Upper lobe of left lung (tissue), 6 donors: ENCODE results near the gene RGS9. TPM values are rescaled to one million over a fixed set of nuclear protein-coding genes. Genes with fewer than 3 reads are reported as not detected.

Experiments used
- ATAC-seq, 2 donors: fragments of 200-7000 bp; cut with Tn5 transposase; one replicate each; pipeline ENCODE4 v1.9.1; 2022; ENCODE audit warnings: mild to moderate bottlenecking in 2 of 2, moderate library complexity in 2 of 2; ENCODE audit not compliant: low FRiP score in 2 of 2
- DNase-seq, 2 donors: peaks; one replicate each; pipeline ENCODE4 v3.0.0-alpha.2; 2019 to 2020
- H3K27ac ChIP-seq, 4 donors: fragments of 200-600 bp; sonication (generic); one replicate each; pipeline ENCODE4 v1.5.1; 2016 to 2019
- H3K27me3 ChIP-seq, 4 donors: fragments of 200-600 bp; sonication (generic); one replicate each; pipeline ENCODE4 v1.5.1; 2017 to 2019
- H3K36me3 ChIP-seq, 4 donors: fragments of 200-600 bp; sonication (generic); one replicate each; pipeline ENCODE4 v1.5.1; 2016 to 2019
- H3K4me1 ChIP-seq, 4 donors: fragments of 200-600 bp; sonication (generic); one replicate each; pipeline ENCODE4 v1.5.1; 2018 to 2019
- H3K4me3 ChIP-seq, 4 donors: fragments of 200-600 bp; sonication (generic); one replicate each; pipeline ENCODE4 v1.5.1; 2017 to 2019; ENCODE audit warnings: mild to moderate bottlenecking in 2 of 4, moderate library complexity in 1 of 4
- H3K9me3 ChIP-seq, 4 donors: fragments of 200-600 bp; sonication (generic); one replicate each; pipeline ENCODE4 v1.5.1; 2018 to 2019
- CTCF ChIP-seq, 6 experiments: fragments of 450-650 bp in 4 of 6; fragments of 200-600 bp in 2 of 6; sonication (generic) in 2 of 6; IDR thresholded peaks; one replicate each; pipeline ENCODE4 v1.5.1; 2016 to 2019; ENCODE audit warnings: antibody characterized with exemption in 6 of 6
- EP300 ChIP-seq, 4 donors: sonication (generic); formaldehyde crosslinking; IDR thresholded peaks; one replicate each; pipeline ENCODE4 v1.5.1; 2017; ENCODE audit warnings: antibody characterized with exemption in 4 of 4, control low read depth in 2 of 4
- POLR2A ChIP-seq, 4 donors: fragments of 450-650 bp; IDR thresholded peaks; one replicate each; pipeline ENCODE4 v1.5.1; 2016 to 2017; ENCODE audit warnings: antibody characterized with exemption in 4 of 4, mild to moderate bottlenecking in 2 of 4
- POLR2AphosphoS5 ChIP-seq, 2 donors: sonication (generic); formaldehyde crosslinking; IDR thresholded peaks; one replicate each; pipeline ENCODE4 v1.5.1; 2017; ENCODE audit warnings: antibody characterized with exemption in 2 of 2
- WGBS, 2 donors: methylation state at CpG; one replicate each; pipeline ENCODE4 v1.1.5; 2017 to 2018; 5-methylcytosine and 5-hydroxymethylcytosine counted together
- total RNA-seq, 6 donors: library from RNA; depleted of rRNA in 4 of 6; stranded (reverse); fragments of >200 nt in 4 of 6; gene quantifications; one replicate each; pipeline versions ENCODE4 v1.1.0 to v1.2.1, GENCODE V29; 2016 to 2021
- donor health status: DM: no; HTN: no; CAD: no; lungs with moderate emphysema.
- donor health status: DM: no; HTN: yes; CAD: no; lungs with severe emphysema.

Gene RGS9
- total RNA-seq, 6 donors from 2014 or later, result 3.9 to 16.2 (median 8.1) TPM

- no peak overlapping the region for H3K27ac ChIP-seq
- H3K36me3 ChIP-seq, result peaks cover 0 to 35% (median 0%) of the 10 kb centered on the region in 4 donors
- ATAC-seq, result no peak
- H3K4me3 ChIP-seq, result no peak overlapping the region
- 83 to 95% methylated on average over 1 of the region's 1 CpG for WGBS, 2 donors
- H3K4me1 ChIP-seq, result no peaks in the 10 kb centered on the region
- TF ChIP-seq POLR2AphosphoS5 (IDR thresholded peaks at IDR 0.05), result no peak
- no peak for TF ChIP-seq EP300 (IDR thresholded peaks at IDR 0.05)
- TF ChIP-seq POLR2A (IDR thresholded peaks at IDR 0.05), result no peak
- no peak for TF ChIP-seq CTCF (IDR thresholded peaks at IDR 0.05)
- DNase-seq, result no peak
- H3K9me3 ChIP-seq, result no peaks in the 10 kb centered on the region
- H3K27me3 ChIP-seq, result no peaks in the 10 kb centered on the region
Measured at GRCh38 chr17:65208717-65209116, 71.5 kb downstream of the RGS9 start.

DNA sequence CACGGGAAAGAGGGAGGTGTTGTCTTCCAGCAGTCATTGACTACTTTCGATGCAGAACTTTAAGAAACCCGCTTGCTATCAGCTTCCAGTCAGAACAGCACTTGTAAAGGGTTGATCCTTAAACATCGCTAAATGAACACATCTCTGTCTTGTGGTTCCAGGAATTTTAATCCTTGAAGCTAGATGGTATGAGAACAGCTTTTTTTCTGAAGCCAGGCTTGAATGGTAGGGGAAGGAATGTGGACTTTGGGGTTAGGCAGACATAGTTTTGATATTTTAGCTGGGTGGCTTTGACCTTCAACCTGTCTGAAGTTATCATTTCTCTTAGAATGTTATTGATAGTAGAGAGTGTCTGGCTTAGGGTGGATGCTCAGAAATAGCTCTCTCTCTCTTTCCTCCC is 81.1 kb downstream of the RGS9 start:
- ATAC-seq (no peak), DNase-seq (no peak)
- Histone ChIP-seq H3K4me3 (no peak overlapping the region), H3K27ac (no peak overlapping the region), H3K9me3 (no peaks in the 10 kb centered on the region), H3K4me1 (no peaks in the 10 kb centered on the region), H3K36me3 (no peaks in the 10 kb centered on the region), H3K27me3 (no peaks in the 10 kb centered on the region)
- TF ChIP-seq CTCF (IDR thresholded peaks at IDR 0.05), result no peak
- no peak for TF ChIP-seq EP300 (IDR thresholded peaks at IDR 0.05)
- TF ChIP-seq POLR2AphosphoS5 (IDR thresholded peaks at IDR 0.05), result no peak
- TF ChIP-seq POLR2A (IDR thresholded peaks at IDR 0.05), result no peak
- 75 to 86% methylated on average over 4 of the region's 4 CpGs for WGBS, 2 donors

DNA sequence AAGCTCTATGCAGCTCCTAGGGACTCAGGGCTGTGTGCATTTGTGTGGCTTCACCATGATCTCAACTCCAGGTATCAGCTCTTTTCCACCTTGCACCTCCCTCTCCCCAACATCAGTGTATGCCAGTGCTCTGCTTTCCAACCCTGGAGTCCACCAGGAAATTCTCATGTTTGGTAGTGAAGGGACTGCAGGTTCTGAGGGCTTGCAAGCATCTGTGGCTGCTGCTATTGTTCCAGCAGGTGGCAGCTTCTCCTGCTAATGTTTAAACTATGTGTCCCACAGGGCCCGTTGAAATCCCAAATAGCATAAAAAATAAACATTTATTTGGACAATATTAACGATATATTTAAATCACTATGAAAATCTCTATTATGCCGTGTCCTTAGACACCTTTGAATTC is 82.0 kb downstream of the RGS9 start:
- ATAC-seq (no peak), DNase-seq (no peak)
- no peak for TF ChIP-seq CTCF (IDR thresholded peaks at IDR 0.05)
- no peak for TF ChIP-seq EP300 (IDR thresholded peaks at IDR 0.05)
- TF ChIP-seq POLR2AphosphoS5 (IDR thresholded peaks at IDR 0.05), result no peak
- no peak for TF ChIP-seq POLR2A (IDR thresholded peaks at IDR 0.05)
- 70 to 75% methylated on average over 3 of the region's 3 CpGs for WGBS, 2 donors
- H3K27ac ChIP-seq, result no peak overlapping the region
- no peaks in the 10 kb centered on the region for H3K36me3 ChIP-seq
- no peaks in the 10 kb centered on the region for H3K4me1 ChIP-seq
- H3K27me3 ChIP-seq, result no peaks in the 10 kb centered on the region
- no peaks in the 10 kb centered on the region for H3K9me3 ChIP-seq
- no peak overlapping the region for H3K4me3 ChIP-seq

DNA sequence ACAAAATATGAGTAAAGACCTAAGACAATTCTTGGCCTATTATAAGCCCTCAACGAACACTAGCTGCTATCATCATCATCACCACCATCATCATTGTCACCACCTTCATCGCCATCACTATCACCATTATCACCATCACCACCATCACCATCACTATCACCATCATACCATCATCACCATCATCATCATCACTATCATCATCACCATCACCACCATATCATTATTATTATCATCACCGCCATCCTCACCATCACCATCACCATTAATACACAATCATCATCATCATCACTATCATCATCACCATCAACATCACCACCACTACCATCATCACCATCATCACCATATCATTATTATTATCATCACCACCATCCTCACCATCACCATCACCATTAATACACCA is 82.5 kb downstream of the RGS9 start:
- TF ChIP-seq POLR2A (IDR thresholded peaks at IDR 0.05) (no peak), POLR2AphosphoS5 (IDR thresholded peaks at IDR 0.05) (no peak), EP300 (IDR thresholded peaks at IDR 0.05) (no peak)
- WGBS, 2 donors, result 92% methylated on average over 3 of the region's 3 CpGs
- Histone ChIP-seq H3K27ac (no peak overlapping the region), H3K27me3 (no peaks in the 10 kb centered on the region), H3K9me3 (no peaks in the 10 kb centered on the region), H3K4me1 (no peaks in the 10 kb centered on the region), H3K4me3 (no peak overlapping the region), H3K36me3 (no peaks in the 10 kb centered on the region)
- no peak for DNase-seq
- no peak for ATAC-seq

DNA sequence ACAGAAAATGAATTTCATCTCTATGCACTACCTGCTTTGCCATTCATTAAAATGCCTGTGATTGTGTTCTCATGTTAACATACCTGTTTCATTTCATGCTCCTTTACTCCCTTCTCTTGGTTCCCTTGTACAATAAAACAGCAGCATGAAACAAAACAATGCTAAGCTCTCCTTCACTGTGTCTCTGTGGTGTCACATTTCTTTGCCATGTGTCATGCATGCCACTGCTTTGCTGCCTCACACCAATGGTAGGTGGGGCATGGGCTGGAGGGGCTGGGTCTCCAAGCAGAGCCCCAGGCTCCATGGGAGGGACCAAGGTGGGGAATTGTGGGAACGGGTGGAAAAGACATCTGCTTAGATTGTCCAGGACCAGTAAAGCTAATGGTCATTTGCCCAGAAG is 83.6 kb downstream of the RGS9 start:
- no peak for TF ChIP-seq POLR2A (IDR thresholded peaks at IDR 0.05)
- TF ChIP-seq POLR2AphosphoS5 (IDR thresholded peaks at IDR 0.05), result no peak
- no peak for TF ChIP-seq EP300 (IDR thresholded peaks at IDR 0.05)
- no peak for TF ChIP-seq CTCF (IDR thresholded peaks at IDR 0.05)
- ATAC-seq (no peak), DNase-seq (no peak)
- H3K4me1 ChIP-seq, result no peaks in the 10 kb centered on the region
- H3K27me3 ChIP-seq, result no peaks in the 10 kb centered on the region
- WGBS, 2 donors, result 88 to 92% methylated on average over 1 of the region's 1 CpG
- H3K9me3 ChIP-seq, result no peaks in the 10 kb centered on the region
- no peak overlapping the region for H3K4me3 ChIP-seq
- H3K27ac ChIP-seq, result no peak overlapping the region
- no peaks in the 10 kb centered on the region for H3K36me3 ChIP-seq
